Keratinocyte (primary cell): Measurements from ENCODE around the gene KCNAB2.

Experiments used
- EZH2 ChIP-seq: IDR thresholded peaks from one replicate; pipeline ENCODE4 v1.6.1; 2012; ENCODE audit warnings: inconsistent platforms, mild to moderate bottlenecking, low read length, moderate library complexity
- TF ChIP-seq, protein P1 (sequence below), 3 experiments: IDR thresholded peaks in 1 of 3; conservative IDR thresholded peaks in 1 of 3; optimal IDR thresholded peaks in 1 of 3; 2 replicates in 2 of 3; 3 replicates in 1 of 3; pipeline versions ENCODE3 to v1.5.1; 2011; ENCODE audit warnings: low read length in 3 of 3, mild to moderate bottlenecking in 3 of 3, moderate library complexity in 2 of 3, control low read depth in 1 of 3, inconsistent platforms in 1 of 3; ENCODE audit not compliant: insufficient read depth in 2 of 3; ENCODE audit errors: extremely low read depth in 1 of 3

DNA sequence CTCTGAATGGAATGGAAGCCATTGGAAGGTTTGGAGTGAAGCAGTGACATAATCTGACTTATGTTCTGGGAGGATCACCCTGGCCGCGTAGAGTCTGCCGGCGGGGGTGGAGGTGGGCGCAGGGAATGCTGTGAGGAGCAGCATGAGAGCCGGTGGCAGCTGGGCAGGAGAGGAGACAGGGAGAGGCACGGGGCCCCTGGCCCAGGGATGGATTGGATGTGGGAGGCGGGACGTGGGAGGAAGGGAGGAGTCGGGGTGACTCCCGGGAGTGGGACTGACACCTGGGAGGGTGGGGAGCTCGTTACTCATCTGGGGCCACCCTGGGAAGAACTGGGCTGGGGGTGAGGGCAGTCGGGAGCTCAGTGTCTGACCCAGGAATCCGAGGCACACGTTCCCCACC, 10.4 kb upstream of the KCNAB2 start:
- TF ChIP-seq, protein P1, sequence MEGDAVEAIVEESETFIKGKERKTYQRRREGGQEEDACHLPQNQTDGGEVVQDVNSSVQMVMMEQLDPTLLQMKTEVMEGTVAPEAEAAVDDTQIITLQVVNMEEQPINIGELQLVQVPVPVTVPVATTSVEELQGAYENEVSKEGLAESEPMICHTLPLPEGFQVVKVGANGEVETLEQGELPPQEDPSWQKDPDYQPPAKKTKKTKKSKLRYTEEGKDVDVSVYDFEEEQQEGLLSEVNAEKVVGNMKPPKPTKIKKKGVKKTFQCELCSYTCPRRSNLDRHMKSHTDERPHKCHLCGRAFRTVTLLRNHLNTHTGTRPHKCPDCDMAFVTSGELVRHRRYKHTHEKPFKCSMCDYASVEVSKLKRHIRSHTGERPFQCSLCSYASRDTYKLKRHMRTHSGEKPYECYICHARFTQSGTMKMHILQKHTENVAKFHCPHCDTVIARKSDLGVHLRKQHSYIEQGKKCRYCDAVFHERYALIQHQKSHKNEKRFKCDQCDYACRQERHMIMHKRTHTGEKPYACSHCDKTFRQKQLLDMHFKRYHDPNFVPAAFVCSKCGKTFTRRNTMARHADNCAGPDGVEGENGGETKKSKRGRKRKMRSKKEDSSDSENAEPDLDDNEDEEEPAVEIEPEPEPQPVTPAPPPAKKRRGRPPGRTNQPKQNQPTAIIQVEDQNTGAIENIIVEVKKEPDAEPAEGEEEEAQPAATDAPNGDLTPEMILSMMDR (optimal IDR thresholded peaks at IDR 0.05 in 1 of 3, IDR thresholded peaks at IDR 0.05 in 1 of 3, conservative IDR thresholded peaks at IDR 0.05 in 1 of 3; ENCODE audit: extremely low read depth in 1 of 3, insufficient read depth in 2 of 3, low read length in 3 of 3) = no peak
- TF ChIP-seq EZH2 = no peak
